NCI-H2196 treated with DMSO at 0.1 percent for 48 hours (cell line): ENCODE measurements around the gene ANK3.

Experiments
- DNase-seq: peaks from one replicate; lab custom pipeline; 2025; ENCODE audit not compliant: unreplicated experiment; lab: John Stamatoyannopoulos, UW

Gene ANK3

DNA sequence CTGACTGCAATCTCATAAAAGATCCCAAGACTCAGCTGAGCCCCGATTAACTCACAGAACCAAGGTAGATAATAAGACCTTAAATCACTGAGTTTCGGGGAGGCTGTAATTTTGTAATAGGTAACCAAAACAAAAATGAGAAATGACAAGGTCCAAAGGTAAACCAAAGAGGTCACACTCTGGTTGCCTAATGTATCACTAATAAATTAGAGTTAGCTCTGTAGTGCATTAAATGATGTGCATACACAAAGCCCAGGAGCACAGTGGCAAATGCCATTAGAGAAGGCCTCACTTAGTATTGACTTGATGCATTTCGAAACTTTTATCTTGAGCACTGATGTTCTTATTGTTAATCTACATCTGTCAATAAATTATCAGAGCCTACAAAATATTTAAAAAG, 245.6 kb downstream of the ANK3 start:
- DNase-seq, result no peak

GRCh38 chr10:60142736-60143135, 246.9 kb downstream of the ANK3 start:
- no peak for DNase-seq

GRCh38 chr10:60141896-60142559, 247.6 kb downstream of the ANK3 start:
- DNase-seq, result no peak

- DNase-seq, result no peak
Measured at GRCh38 chr10:60140651-60141632, 248.7 kb downstream of the ANK3 start.

GRCh38 chr10:60139798-60140566, 249.7 kb downstream of the ANK3 start:
- no peak for DNase-seq

- no peak for DNase-seq
Measured at GRCh38 chr10:60139290-60139689, 250.4 kb downstream of the ANK3 start.

DNA sequence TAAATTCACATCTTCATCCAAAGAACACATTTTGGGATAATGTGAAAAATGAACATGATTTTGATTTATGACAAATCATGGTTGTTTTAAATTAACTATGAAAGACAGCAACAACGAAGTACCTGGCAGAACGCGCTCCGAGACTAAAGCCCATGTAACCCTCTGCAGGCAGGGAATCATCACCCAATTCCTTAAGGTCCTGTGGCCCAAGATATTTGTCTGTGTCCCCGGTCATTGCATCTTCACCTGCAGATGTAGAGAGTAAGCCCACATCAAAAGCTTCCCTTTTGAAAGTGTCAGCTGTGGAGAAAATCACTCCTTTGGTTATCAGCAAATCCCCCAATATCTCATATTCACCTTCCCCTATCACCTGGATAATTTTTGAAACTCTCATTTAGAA, 250.8 kb downstream of the ANK3 start:
- no peak for DNase-seq

- DNase-seq, result no peak
Measured at GRCh38 chr10:60138026-60138425, 251.6 kb downstream of the ANK3 start.

DNA sequence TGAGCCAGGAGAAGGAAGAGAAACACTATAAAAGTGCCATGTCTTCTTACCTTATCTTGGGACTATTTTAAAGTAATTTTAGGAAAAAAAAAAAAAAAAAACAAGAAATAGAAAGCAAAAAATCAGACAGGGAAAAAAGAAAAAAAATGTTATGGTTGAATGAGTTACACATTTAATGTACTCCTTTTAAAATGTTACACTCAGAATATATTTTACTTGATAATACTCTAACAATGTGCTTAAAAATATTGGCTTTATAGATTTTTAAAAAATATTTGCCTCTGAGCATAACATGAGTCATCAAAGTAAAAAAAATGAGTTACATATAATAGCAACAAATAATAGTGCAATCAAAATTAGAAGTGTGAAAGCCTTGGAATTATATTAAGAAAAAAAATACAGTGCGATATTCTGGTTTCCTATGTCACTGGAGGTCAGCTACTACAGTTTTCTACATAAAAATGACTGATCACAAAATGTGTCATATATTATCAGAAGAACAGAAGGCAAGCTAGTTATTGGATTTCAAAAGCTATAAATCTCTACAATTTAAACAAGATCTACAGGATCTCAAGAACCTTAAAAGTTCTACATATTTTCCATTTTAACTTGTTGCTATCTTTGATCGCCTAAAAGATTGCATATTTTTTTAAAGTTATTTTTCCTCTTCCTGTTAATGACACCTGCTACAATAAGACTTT, 252.2 kb downstream of the ANK3 start:
- DNase-seq, result no peak

GRCh38 chr10:60135020-60135419, 254.7 kb downstream of the ANK3 start:
- DNase-seq, result no peak

DNA sequence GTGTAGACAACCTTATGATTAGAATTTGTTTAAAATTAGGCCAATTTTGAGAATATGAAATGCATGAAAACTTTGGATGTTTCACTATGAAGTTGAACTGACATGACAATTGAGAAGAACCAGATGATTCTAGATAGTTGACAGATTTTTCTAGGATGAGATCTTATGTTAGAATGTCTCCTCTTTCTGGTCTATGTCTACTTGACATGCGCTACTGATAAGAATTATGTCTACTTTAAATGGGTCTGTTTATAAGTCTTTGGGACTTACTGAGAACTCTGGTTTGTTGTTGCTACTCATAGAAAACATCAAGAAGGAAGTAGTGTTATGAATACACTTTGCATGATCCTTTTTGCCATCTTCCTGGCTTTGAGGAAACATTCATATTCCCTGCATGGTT, 255.1 kb downstream of the ANK3 start:
- no peak for DNase-seq

- no peak for DNase-seq
Measured at GRCh38 chr10:60130130-60130579, 259.5 kb downstream of the ANK3 start.

GRCh38 chr10:60125895-60126294, 263.8 kb downstream of the ANK3 start:
- DNase-seq, result no peak

DNA sequence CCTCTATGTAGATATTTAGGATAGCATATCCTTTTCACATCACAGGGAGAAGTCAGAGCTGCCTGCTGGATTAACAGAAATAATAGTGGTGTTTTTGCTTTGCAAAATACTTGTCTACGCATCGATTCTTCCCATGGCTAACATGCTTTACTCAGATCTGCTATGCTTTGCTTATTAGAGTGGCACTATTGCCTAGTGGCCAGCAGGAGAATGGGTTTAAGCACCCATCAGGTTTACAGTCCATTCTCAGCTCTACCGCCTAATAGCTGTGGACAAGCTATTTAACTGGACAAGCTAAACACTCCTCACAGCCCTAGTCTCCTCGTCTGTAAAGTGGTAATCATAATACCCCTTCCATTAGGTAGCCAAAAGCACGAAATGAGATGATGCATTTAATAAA, 265.1 kb downstream of the ANK3 start:
- DNase-seq, result no peak

GRCh38 chr10:60123668-60124067, 266.0 kb downstream of the ANK3 start:
- DNase-seq, result no peak

DNA sequence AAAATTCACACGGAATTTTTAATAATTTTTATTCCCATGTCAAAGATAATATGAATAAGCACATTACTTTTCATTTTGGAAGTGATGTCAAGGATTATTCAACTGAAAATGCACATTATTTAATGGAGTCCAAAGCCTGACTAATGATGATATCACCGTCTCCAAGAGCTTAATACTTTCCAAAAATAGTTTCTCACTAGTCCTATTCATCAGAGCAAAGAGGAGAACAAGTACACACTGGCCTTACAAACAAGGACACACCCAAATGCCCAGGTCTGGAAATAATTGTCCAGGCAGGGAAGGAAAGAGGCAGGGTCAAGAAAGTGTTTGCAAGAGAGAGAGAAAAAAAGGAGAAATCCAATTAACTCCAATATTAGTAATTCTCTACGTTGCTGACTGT, 266.5 kb downstream of the ANK3 start:
- no peak for DNase-seq

DNA sequence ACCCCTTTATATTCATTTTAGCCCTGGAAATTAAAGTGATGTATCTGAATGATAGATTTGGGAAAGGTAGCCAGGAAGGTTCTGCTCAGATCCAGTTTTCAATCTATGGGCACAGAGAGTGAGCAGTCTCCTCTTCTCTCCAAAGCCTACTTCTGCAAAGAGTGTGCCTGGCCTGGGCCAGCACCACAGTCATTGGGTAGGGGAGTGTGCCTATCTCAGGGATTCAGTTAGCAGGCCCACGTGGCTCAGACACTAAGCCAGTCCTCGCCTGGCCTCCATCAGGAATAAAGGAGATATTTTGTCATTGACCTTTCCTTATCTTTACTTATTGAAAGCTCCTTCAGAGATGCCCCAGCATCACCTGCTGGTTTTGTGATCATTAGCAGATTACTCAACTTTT, 267.5 kb downstream of the ANK3 start:
- DNase-seq, result no peak

DNA sequence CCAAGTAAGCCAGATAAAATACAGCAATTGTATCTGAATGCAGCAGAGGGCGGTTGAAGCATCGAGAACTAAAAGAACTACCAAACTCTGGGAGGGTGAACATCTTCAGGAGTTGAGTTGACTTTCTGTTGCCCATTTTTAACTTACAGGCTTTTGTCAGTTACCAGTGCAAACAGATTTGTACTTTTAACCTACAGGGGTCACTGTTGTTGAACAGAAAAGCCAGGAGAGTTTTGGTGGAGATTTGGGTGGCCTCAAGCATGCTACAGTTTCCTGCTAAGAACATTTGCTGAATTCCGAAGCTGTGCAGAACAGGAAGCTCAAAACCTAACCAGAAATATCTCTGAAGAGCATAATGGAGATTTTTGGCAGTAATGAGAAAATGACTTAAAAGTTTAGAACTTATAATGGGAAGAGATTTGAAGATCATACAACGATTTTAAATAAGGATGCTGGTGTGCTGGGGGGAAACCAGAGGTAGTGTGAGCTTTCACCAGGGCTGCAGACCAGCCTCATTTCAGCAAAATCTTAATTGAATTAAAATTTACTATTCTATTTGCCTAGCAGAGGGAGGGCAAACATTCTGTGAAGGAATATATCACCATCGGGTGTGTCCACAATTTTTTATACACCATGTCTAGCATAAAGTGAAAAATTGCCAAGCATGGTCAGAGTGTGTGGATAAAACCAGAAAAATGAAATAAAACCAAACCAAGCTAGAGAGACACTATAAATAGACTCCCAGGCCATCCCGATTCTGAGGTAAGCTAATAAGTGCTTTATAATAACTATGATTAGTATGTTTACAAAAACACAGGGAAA, 274.7 kb downstream of the ANK3 start:
- no peak for DNase-seq

- DNase-seq, result no peak
Measured at GRCh38 chr10:60110739-60111138, 278.9 kb downstream of the ANK3 start.
